KMS-11 (cell line): ENCODE data around the gene TMC5.
A peak's percentile ranks its signal among the peaks of the same experiment; 100 is the strongest.

ENCODE experiments used
- H2AFZ ChIP-seq: fragments of 200-600 bp; sonication (generic); 2 replicates; pipeline ENCODE4 v1.6.1; 2016; ENCODE audit warnings: antibody characterized with exemption, mixed run types, low read depth
- H3K27ac ChIP-seq: fragments of 200-600 bp; sonication (generic); 2 replicates; pipeline ENCODE4 v1.6.1; 2016; ENCODE audit warnings: mild to moderate bottlenecking, mixed run types
- H3K27me3 ChIP-seq: fragments of 200-600 bp; sonication (generic); 2 replicates; pipeline ENCODE4 v1.6.1; 2017; ENCODE audit warnings: mild to moderate bottlenecking, low read depth, mixed run types, moderate library complexity; ENCODE audit not compliant: insufficient read depth
- H3K36me3 ChIP-seq: fragments of 200-600 bp; sonication (generic); 2 replicates; pipeline ENCODE4 v1.6.1; 2017; ENCODE audit warnings: mild to moderate bottlenecking, mixed run types; ENCODE audit not compliant: insufficient read depth
- H3K4me1 ChIP-seq: fragments of 200-600 bp; sonication (generic); 2 replicates; pipeline ENCODE4 v1.6.1; 2016; ENCODE audit warnings: mild to moderate bottlenecking, low read depth, mixed run types; ENCODE audit not compliant: poor library complexity, severe bottlenecking
- H3K4me2 ChIP-seq: fragments of 200-600 bp; sonication (generic); 2 replicates; pipeline ENCODE4 v1.7.0; 2016; ENCODE audit warnings: mild to moderate bottlenecking, mixed run types
- H3K4me3 ChIP-seq: fragments of 200-600 bp; sonication (generic); IDR thresholded peaks from 2 replicates; pipeline ENCODE4 v1.6.1; 2017; ENCODE audit warnings: low read depth, low read length, mixed read lengths; ENCODE audit not compliant: insufficient read depth
- H3K79me2 ChIP-seq: fragments of 200-600 bp; sonication (generic); 2 replicates; pipeline ENCODE4 v1.6.1; 2016; ENCODE audit warnings: low read depth, mixed run types; ENCODE audit not compliant: insufficient read depth
- H3K9ac ChIP-seq: fragments of 200-600 bp; sonication (generic); 2 replicates; pipeline ENCODE4 v1.6.1; 2016; ENCODE audit warnings: mild to moderate bottlenecking, mixed run types
- H4K20me1 ChIP-seq: fragments of 200-600 bp; sonication (generic); 2 replicates; pipeline ENCODE4 v1.6.1; 2016; ENCODE audit warnings: mild to moderate bottlenecking, mixed run types; ENCODE audit not compliant: insufficient read depth
- TF ChIP-seq, protein P1 (sequence below): fragments of 200-600 bp; sonication (generic); conservative IDR thresholded peaks from 2 replicates; pipeline ENCODE4 v1.6.1; 2017; ENCODE audit warnings: low read depth, mild to moderate bottlenecking, antibody characterized with exemption, low read length, moderate library complexity, mixed read lengths

TMC5 gene

DNA sequence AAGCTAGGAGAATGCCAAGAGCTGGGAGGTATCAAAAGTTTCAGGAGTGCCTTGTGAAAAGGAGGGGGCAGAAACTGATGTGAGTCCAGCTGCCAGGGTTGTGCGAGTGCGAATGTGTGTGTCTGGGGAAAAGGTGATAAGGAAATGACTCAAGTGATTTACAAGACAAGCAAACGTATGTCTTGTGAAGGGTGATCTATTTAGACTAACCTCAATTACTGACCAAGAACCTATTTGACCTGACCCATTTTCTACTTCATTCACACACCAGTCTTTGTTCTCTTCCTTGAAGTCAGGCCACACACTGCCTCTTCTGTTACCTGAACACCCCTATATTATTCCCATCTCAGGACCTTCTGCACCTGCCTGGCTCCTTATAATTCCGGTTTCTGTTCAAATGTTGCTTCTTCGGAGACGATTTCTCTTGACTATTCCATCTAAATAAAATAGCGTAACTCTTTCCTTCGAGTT, 103.2 kb downstream of the TMC5 start:
- peak overlapping the region; percentile 72 for H3K27ac ChIP-seq
- peak overlapping the region; percentile 87 for H2AFZ ChIP-seq

DNA sequence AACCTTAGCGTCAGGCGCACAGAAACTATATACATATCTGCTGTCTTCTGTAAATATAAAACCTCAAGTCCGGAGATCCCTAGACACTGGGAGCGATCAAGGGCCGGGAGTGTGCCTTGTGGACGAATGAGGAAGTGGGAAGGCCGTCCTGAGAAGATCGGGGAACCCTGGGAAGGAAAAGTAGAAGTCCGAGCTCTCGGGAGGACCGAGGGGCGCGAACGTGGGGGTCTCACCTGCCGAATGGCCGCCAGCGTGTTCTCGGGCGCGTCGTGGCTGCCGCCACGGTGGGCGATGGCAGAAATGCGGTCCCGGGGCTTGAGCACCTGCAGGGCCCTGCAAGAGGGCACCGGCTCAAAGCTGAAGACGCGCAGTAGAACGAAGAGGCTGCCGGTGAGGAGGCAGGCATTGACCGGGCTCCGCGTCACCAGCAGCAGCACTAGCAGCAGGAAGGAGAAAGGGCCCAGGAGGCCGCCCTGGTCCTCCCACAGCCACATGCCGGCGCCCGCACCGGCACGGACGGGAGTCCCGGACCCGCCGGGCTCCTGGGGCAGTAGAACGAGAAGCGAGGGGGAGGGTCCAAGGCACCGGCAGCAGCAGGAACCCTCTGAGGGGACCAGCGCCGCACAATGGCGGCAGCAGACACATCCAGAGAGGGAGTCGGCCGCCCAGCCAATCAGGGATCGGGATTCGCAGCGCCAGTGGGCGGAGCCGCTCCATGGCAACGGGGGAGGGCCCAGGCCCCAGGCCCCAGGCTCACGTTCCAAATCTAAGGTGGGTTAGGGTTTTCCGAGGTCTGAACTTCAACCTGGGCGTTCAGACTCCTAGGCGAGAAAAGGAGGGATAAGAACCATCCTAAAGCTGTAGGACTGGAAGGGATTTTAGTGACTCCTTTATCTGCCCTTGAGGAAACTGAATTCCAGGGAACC, 104.1 kb downstream of the TMC5 start, which contains the start of gene GDE1:
GDE1 (minus strand) TSS at position 628 of the 926 bp plus-strand sequence; CDS start at position 494, 134 bp downstream.
- Histone ChIP-seq H3K27ac (peak within 1 kb of the TSS; percentile 72), H3K36me3 (peaks cover 3% of the 10 kb centered on the region; the same call in 1 of the 2 replicates), H3K4me2 (peak within 1 kb of the TSS; percentile 51), H3K4me3 (peak within 1 kb of the TSS; percentile 52), H3K27me3 (no peaks in the 10 kb centered on the region), H4K20me1 (no peaks in the 10 kb centered on the region), H2AFZ (peak within 1 kb of the TSS; percentile 87), H3K4me1 (peaks cover 54% of the 10 kb centered on the region), H3K79me2 (peaks cover 31% of the 10 kb centered on the region), H3K9ac (peak within 1 kb of the TSS; percentile 76)
- TF ChIP-seq, protein P1, sequence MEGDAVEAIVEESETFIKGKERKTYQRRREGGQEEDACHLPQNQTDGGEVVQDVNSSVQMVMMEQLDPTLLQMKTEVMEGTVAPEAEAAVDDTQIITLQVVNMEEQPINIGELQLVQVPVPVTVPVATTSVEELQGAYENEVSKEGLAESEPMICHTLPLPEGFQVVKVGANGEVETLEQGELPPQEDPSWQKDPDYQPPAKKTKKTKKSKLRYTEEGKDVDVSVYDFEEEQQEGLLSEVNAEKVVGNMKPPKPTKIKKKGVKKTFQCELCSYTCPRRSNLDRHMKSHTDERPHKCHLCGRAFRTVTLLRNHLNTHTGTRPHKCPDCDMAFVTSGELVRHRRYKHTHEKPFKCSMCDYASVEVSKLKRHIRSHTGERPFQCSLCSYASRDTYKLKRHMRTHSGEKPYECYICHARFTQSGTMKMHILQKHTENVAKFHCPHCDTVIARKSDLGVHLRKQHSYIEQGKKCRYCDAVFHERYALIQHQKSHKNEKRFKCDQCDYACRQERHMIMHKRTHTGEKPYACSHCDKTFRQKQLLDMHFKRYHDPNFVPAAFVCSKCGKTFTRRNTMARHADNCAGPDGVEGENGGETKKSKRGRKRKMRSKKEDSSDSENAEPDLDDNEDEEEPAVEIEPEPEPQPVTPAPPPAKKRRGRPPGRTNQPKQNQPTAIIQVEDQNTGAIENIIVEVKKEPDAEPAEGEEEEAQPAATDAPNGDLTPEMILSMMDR: peak; percentile 30; the same call in 1 of the 2 replicates

More for the DNA sequence above, 103.2 kb downstream of the TMC5 start:
- H3K79me2 ChIP-seq: peaks cover 31% of the 10 kb centered on the region
- H4K20me1 ChIP-seq: no peaks in the 10 kb centered on the region
- peaks cover 8% of the 10 kb centered on the region; the same call in 1 of the 2 replicates for H3K36me3 ChIP-seq
- H3K27me3 ChIP-seq: no peaks in the 10 kb centered on the region
- peaks cover 50% of the 10 kb centered on the region for H3K4me1 ChIP-seq
- H3K4me2 ChIP-seq: peak overlapping the region; percentile 51
- TF ChIP-seq, protein P1: no peak
- H3K4me3 ChIP-seq: peak overlapping the region; percentile 52
- peak overlapping the region; percentile 76; the same call in 1 of the 2 replicates for H3K9ac ChIP-seq

DNA sequence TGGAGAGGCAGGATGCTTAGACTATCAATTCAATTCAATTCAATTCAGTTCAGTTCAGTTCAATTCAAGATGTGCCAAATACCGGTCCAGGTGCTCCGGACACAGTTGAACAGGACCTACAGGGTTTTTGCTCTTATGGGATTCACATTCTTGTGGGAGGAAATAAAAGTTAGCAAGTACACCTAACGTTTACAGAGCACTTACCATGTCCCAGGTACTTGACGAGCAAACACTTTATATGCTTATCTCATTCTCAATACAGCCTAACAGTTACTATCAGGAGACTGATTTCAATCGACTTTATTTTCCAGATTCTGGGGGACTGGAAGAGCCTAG, 104.7 kb downstream of the TMC5 start:
- H3K9ac ChIP-seq: peak overlapping the region; percentile 76; the same call in 1 of the 2 replicates
- H3K4me1 ChIP-seq: peaks cover 48% of the 10 kb centered on the region
- H3K4me2 ChIP-seq: peak overlapping the region; percentile 51
- TF ChIP-seq, protein P1: no peak
- H2AFZ ChIP-seq: peak overlapping the region; percentile 87
- 0 out of 2 replicates have a peak overlapping the region, but pooled peaks have one; percentile 72 for H3K27ac ChIP-seq
- no peak overlapping the region for H3K4me3 ChIP-seq
- H4K20me1 ChIP-seq: no peaks in the 10 kb centered on the region
- peaks cover 31% of the 10 kb centered on the region for H3K79me2 ChIP-seq
- no peaks in the 10 kb centered on the region for H3K27me3 ChIP-seq
- no peaks in the 10 kb centered on the region for H3K36me3 ChIP-seq

DNA sequence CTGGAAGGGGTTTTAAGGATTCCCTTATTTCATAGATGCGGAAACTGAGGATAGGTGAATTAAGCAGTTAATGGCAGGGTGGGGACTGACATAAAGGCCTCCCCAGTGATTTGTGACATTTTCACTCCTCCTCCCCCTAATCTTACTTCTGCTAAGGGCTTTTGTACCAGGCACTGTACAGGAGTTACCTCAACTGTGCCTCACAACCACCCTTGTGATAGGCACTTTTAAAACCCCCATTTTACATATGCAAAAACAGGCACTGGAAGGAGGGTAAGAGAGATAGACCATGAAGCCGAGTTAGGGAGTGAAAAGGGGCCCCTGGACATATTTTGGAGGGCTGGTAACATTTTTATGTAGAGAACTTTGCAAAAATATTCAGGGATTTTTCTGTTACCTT, 105.1 kb downstream of the TMC5 start:
- TF ChIP-seq, protein P1: no peak
- H3K27ac ChIP-seq: no peak overlapping the region
- peaks cover 31% of the 10 kb centered on the region for H3K79me2 ChIP-seq
- no peaks in the 10 kb centered on the region for H3K36me3 ChIP-seq
- H3K4me3 ChIP-seq: no peak overlapping the region
- peak overlapping the region; percentile 87 for H2AFZ ChIP-seq
- H3K4me1 ChIP-seq: peaks cover 44% of the 10 kb centered on the region
- no peaks in the 10 kb centered on the region for H4K20me1 ChIP-seq
- H3K9ac ChIP-seq: no peak overlapping the region
- H3K27me3 ChIP-seq: no peaks in the 10 kb centered on the region
- H3K4me2 ChIP-seq: peak overlapping the region; percentile 51; the same call in 1 of the 2 replicates
